Measurements from ENCODE around the gene TSKU. TPM values are rescaled to one million over a fixed set of nuclear protein-coding genes. Genes with fewer than 3 reads are reported as not detected.
A peak's percentile ranks its signal among the peaks of the same experiment; 100 is the strongest.

Gene TSKU
- total RNA-seq, 1 donor from 2014 or later, result 16.3 TPM

- Histone ChIP-seq H3K36me3 (no peaks in the 10 kb centered on the region), H3K9me3 (no peaks in the 10 kb centered on the region), H3K27ac (peak overlapping the region; percentile 53), H3K4me1 (peaks cover 76% of the 10 kb centered on the region), H3K27me3 (ENCODE audit: low read depth) (no peaks in the 10 kb centered on the region), H3K4me3 (no peak overlapping the region)
- DNase-seq (no peak), ATAC-seq (peak in 1 of 2 donors; percentile 29)
- TF ChIP-seq CTCF (IDR thresholded peaks at IDR 0.05), result no peak
- intact Hi-C loops (cut with DNase I), result no loop called here
Measured at GRCh38 chr11:76769645-76770586, 13.2 kb upstream of the TSKU start.

- peaks cover 71% of the 10 kb centered on the region for H3K4me1 ChIP-seq
- no peak overlapping the region for H3K4me3 ChIP-seq
- no peak for TF ChIP-seq CTCF (IDR thresholded peaks at IDR 0.05)
- peaks cover 4% of the 10 kb centered on the region for H3K9me3 ChIP-seq
- no peaks in the 10 kb centered on the region for H3K27me3 ChIP-seq (ENCODE audit: low read depth)
- no peaks in the 10 kb centered on the region for H3K36me3 ChIP-seq
- DNase-seq, result no peak
- ATAC-seq, result peak; percentile 30 to 52
- H3K27ac ChIP-seq, result peak overlapping the region; percentile 53
- intact Hi-C loops (cut with DNase I), result no loop called here
Measured at GRCh38 chr11:76770642-76771445, 12.3 kb upstream of the TSKU start.

- TF ChIP-seq CTCF (IDR thresholded peaks at IDR 0.05), result no peak
- H3K27me3 ChIP-seq (ENCODE audit: low read depth), result no peaks in the 10 kb centered on the region
- ATAC-seq, result no peak
- H3K36me3 ChIP-seq, result no peaks in the 10 kb centered on the region
- no peak for DNase-seq
- intact Hi-C loops (cut with DNase I), result no loop called here
- H3K4me3 ChIP-seq, result no peak overlapping the region
- peaks cover 11% of the 10 kb centered on the region for H3K9me3 ChIP-seq
- H3K27ac ChIP-seq, result peak overlapping the region; percentile 46
- H3K4me1 ChIP-seq, result peaks cover 63% of the 10 kb centered on the region
Measured at GRCh38 chr11:76771446-76772099, 11.6 kb upstream of the TSKU start.

GRCh38 chr11:76772100-76772782 is 10.9 kb upstream of the TSKU start:
- H3K27ac ChIP-seq, result no peak overlapping the region
- H3K9me3 ChIP-seq, result peaks cover 15% of the 10 kb centered on the region
- no peak for DNase-seq
- intact Hi-C loops (cut with DNase I), result no loop called here
- peaks cover 59% of the 10 kb centered on the region for H3K4me1 ChIP-seq
- H3K36me3 ChIP-seq, result no peaks in the 10 kb centered on the region
- no peak for TF ChIP-seq CTCF (IDR thresholded peaks at IDR 0.05)
- no peak for ATAC-seq
- H3K4me3 ChIP-seq, result no peak overlapping the region
- H3K27me3 ChIP-seq (ENCODE audit: low read depth), result no peaks in the 10 kb centered on the region

- TF ChIP-seq CTCF (IDR thresholded peaks at IDR 0.05), result no peak
- intact Hi-C loops (cut with DNase I), result no loop called here
- Histone ChIP-seq H3K36me3 (no peaks in the 10 kb centered on the region), H3K4me3 (no peak overlapping the region), H3K9me3 (peaks cover 15% of the 10 kb centered on the region), H3K4me1 (peaks cover 54% of the 10 kb centered on the region), H3K27me3 (ENCODE audit: low read depth) (no peaks in the 10 kb centered on the region), H3K27ac (no peak overlapping the region)
- no peak for ATAC-seq
- no peak for DNase-seq
Measured at GRCh38 chr11:76772783-76773106, 10.4 kb upstream of the TSKU start.
